GM21825 (cell line): Measurements from ENCODE around the gene DNAH10.

Source experiments
- ATAC-seq: cut with Tn5 transposase; IDR thresholded peaks from one replicate; pipeline ENCODE4 v1.9.1; 2021; ENCODE audit warnings: mild to moderate bottlenecking, moderate library complexity; ENCODE audit not compliant: unreplicated experiment

The DNAH10 gene

GRCh38 chr12:123761841-123762714, at the start of gene DNAH10:
DNAH10 (plus strand) TSS chr12:123762301; CDS start chr12:123762337, 36 bp downstream.
- ATAC-seq: peak; percentile 69

GRCh38 chr12:123712780-123713319, 49.3 kb upstream of the DNAH10 start:
- no peak for ATAC-seq

GRCh38 chr12:123713398-123713797, 48.7 kb upstream of the DNAH10 start:
- no peak for ATAC-seq

- ATAC-seq: no peak
Observed at GRCh38 chr12:123713823-123714585, 48.1 kb upstream of the DNAH10 start.

- no peak for ATAC-seq
Observed at GRCh38 chr12:123715195-123715594, 46.9 kb upstream of the DNAH10 start.

- no peak for ATAC-seq
Observed at GRCh38 chr12:123717350-123717749, 44.8 kb upstream of the DNAH10 start.

- ATAC-seq: no peak
Observed at GRCh38 chr12:123720141-123720814, 41.8 kb upstream of the DNAH10 start.

GRCh38 chr12:123721245-123721644, 40.9 kb upstream of the DNAH10 start:
- ATAC-seq: no peak

- ATAC-seq: no peak
Observed at GRCh38 chr12:123723011-123723410, 39.1 kb upstream of the DNAH10 start.

GRCh38 chr12:123723765-123724164, 38.3 kb upstream of the DNAH10 start:
- no peak for ATAC-seq

GRCh38 chr12:123726244-123726643, 35.9 kb upstream of the DNAH10 start:
- ATAC-seq: no peak

- ATAC-seq: no peak
Observed at GRCh38 chr12:123726962-123727361, 35.1 kb upstream of the DNAH10 start.

- ATAC-seq: no peak
Observed at GRCh38 chr12:123727878-123728277, 34.2 kb upstream of the DNAH10 start.

- no peak for ATAC-seq
Observed at GRCh38 chr12:123731596-123731995, 30.5 kb upstream of the DNAH10 start.

GRCh38 chr12:123732251-123732650, 29.9 kb upstream of the DNAH10 start:
- no peak for ATAC-seq

GRCh38 chr12:123733229-123733628, 28.9 kb upstream of the DNAH10 start:
- ATAC-seq: no peak

- ATAC-seq: no peak
Observed at GRCh38 chr12:123734268-123734667, 27.8 kb upstream of the DNAH10 start.

- ATAC-seq: no peak
Observed at GRCh38 chr12:123741937-123742572, 20.0 kb upstream of the DNAH10 start.

- no peak for ATAC-seq
Observed at GRCh38 chr12:123743002-123743401, 19.1 kb upstream of the DNAH10 start.

GRCh38 chr12:123744836-123745235, 17.3 kb upstream of the DNAH10 start:
- ATAC-seq: no peak

- ATAC-seq: no peak
Observed at GRCh38 chr12:123747309-123747708, 14.8 kb upstream of the DNAH10 start.
